Measurements from ENCODE around the gene YKT6.

- TF ChIP-seq CTCF (IDR thresholded peaks at IDR 0.05; ENCODE audit: extremely low read depth in 1 of 2, insufficient read depth in 1 of 2, low read depth in 1 of 2, low read length in 2 of 2) (no peak), EZH2 (IDR thresholded peaks at IDR 0.05; ENCODE audit: borderline replicate concordance, low read depth, low read length, severe bottlenecking) (no peak), POLR2A (IDR thresholded peaks at IDR 0.05; ENCODE audit: low read depth, low read length) (no peak)
These were observed 7.3 kb downstream of the YKT6 start for GRCh38 chr7:44208085-44208484.

All from endothelial cell of umbilical vein (primary cell).